Fibroblast of villous mesenchyme (primary cell): ENCODE results near the gene TMOD1. TPM values are rescaled to one million over a fixed set of nuclear protein-coding genes. Genes with fewer than 3 reads are reported as not detected.
"Not testable (repeated sequence)": the region's sequence is repeated elsewhere in the genome, so short reads cannot be mapped to it uniquely, and the experiment has no call there.

Source experiments
- DNase-seq: peaks from one replicate; pipeline ENCODE4 v3.0.0-alpha.2; 2010; ENCODE audit warnings: low read depth
- H3K4me3 ChIP-seq: 2 replicates; pipeline ENCODE4 v1.5.1; 2011; ENCODE audit warnings: low read depth, mild to moderate bottlenecking, low read length
- total RNA-seq: library from RNA; depleted of rRNA; stranded (reverse); fragments of >200 nt; gene quantifications from 2 replicates; pipeline ENCODE4 v1.2.3, GENCODE V29; 2012
- TF ChIP-seq, protein P1 (sequence below): IDR thresholded peaks from 2 replicates; pipeline ENCODE4 v1.5.1; 2012; ENCODE audit warnings: low read depth, mild to moderate bottlenecking, low read length; ENCODE audit not compliant: insufficient read depth

Gene TMOD1
- total RNA-seq, 1 donor: 0.43 TPM

DNA sequence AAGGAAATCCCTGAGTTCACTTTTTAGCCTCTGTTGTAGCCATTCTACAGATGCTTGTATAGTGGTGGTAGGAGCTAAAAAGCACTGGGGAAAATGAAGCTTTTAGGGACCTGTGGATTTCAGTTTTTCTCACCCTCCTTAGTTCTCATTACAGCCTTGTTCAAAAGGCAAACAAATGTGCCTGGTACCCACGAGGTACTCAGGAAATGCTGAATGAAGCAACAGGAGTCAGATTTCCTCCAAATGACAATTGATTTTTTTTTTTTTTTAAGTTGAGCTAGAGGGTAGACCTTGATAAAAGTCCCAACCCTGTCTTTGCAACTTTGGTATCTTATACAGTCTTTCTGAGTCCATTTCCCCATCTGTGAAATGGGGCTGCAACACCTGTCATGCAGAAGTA, 21.3 kb upstream of the TMOD1 start:
- TF ChIP-seq, protein P1, sequence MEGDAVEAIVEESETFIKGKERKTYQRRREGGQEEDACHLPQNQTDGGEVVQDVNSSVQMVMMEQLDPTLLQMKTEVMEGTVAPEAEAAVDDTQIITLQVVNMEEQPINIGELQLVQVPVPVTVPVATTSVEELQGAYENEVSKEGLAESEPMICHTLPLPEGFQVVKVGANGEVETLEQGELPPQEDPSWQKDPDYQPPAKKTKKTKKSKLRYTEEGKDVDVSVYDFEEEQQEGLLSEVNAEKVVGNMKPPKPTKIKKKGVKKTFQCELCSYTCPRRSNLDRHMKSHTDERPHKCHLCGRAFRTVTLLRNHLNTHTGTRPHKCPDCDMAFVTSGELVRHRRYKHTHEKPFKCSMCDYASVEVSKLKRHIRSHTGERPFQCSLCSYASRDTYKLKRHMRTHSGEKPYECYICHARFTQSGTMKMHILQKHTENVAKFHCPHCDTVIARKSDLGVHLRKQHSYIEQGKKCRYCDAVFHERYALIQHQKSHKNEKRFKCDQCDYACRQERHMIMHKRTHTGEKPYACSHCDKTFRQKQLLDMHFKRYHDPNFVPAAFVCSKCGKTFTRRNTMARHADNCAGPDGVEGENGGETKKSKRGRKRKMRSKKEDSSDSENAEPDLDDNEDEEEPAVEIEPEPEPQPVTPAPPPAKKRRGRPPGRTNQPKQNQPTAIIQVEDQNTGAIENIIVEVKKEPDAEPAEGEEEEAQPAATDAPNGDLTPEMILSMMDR: no peak
- H3K4me3 ChIP-seq: no peak overlapping the region
- no peak for DNase-seq

DNA sequence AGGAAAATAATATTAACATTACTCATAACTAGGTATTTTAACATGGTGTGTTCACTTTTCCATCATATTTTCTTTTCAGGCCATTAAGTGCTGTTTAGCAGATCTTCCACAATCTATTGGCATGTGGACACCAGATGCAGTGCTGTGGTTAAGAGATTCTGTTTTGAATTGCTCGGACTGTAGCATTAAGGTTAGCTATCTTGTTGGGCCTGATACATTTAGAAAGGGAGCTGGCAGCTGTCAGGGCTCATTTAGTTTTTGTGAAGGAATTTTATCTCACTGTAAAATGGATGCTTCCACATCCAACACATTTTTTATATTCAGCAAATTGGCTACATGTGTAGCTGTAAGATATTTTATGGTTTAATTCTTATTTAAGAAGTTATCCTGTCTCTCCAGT, 20.7 kb upstream of the TMOD1 start:
- DNase-seq: peak; percentile 51
- TF ChIP-seq, protein P1: no peak

DNA sequence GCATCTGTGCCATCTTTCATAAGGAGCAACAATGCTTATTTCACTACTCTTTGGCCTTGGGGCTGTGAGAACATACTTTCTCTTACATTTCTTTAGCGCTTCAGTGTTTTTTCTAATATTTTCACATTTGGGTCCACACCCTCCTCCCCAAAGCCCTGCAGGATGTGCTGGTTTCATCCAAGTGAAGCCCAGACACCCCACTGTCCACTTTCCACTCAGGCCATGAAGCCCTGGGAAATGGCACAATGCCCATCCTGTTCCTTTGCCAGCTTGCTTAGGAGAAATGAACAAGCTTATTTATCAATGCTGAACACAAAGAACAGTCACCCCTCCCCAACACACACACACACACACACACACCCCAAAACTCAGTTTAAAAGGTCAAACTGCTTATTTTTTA, 17.3 kb upstream of the TMOD1 start:
- TF ChIP-seq, protein P1: no peak

More for the DNA sequence above, 20.7 kb upstream of the TMOD1 start:
- H3K4me3 ChIP-seq: no peak overlapping the region

DNA sequence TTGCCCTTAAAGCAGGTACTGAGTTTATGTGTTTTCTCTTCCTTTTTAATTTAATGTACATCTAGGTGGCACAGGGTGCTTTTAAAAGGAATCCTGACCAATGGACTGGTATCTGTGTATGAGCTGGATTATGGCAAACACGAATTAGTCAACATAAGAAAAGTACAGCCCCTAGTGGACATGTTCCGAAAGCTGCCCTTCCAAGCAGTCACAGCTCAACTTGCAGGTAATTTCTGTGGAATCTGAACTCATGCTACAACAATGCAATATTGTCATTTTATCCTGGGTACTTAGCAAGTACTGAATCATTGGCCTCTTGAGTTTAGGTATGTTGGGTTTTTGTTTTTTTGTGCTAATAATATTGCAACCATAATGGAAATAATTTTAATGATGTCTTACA, 14.4 kb upstream of the TMOD1 start:
- no peak for DNase-seq
- no peak overlapping the region for H3K4me3 ChIP-seq
- TF ChIP-seq, protein P1: peak; percentile 37

More for the DNA sequence above, 17.3 kb upstream of the TMOD1 start:
- no peak for DNase-seq
- H3K4me3 ChIP-seq: no peak overlapping the region

- DNase-seq: no peak
- TF ChIP-seq, protein P1: no peak
- no peak overlapping the region for H3K4me3 ChIP-seq
These were observed 13.6 kb upstream of the TMOD1 start for GRCh38 chr9:97487861-97488260.

DNA sequence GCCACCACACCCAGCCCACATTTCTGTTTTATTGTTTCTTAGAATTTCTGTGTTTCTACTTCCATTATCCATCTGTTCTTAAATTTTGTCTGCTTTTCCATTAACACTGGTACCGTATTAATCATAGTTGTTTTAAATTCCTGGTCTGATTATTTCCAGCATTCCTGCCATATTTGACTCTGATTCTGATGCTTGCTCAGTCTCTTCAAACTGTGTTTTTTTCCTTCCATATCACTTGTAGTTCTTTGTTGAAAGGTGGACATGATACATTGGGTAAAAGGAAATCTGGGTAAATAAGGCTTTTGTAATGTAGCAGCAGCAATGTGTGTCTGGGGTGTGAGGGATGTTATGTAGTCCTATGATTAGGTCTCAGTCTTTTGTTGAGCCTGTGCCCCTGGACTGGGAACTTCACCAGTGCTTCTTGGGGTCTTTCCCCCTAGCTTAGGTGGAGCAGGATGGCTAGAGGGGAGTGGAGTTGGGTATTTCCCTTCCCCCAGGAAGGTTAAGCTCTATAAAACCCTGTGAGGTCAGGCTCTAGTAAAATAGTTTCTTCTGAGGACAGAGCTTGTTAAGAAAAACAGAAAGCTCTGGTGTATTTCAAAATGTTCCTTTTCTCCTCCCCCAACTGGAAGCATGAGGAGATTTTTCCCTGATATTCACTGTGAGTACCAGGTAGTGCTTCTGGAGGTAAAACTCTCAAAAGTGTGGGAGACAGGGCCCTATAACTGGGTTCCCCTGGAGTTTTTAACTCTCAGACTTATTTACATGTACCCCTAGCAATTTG, 10.1 kb upstream of the TMOD1 start:
- TF ChIP-seq, protein P1: no peak
- H3K4me3 ChIP-seq: no peak overlapping the region
- peak; percentile 25 for DNase-seq

- DNase-seq, H3K4me3 ChIP-seq: not testable (repeated sequence)
These were observed 3.7 kb upstream of the TMOD1 start for GRCh38 chr9:97497558-97498375.

- not testable (repeated sequence) for H3K4me3 ChIP-seq, DNase-seq
These were observed 2.6 kb upstream of the TMOD1 start for GRCh38 chr9:97498846-97499245.
